OCI-LY1 (cell line): Measurements from ENCODE around the gene SLC38A3.
A peak's percentile ranks its signal among the peaks of the same experiment; 100 is the strongest.

Source experiments
- H2AFZ ChIP-seq: fragments of 200-600 bp; sonication (generic), shearing (Covaris generic); 2 replicates; pipeline ENCODE4 v1.6.0; 2014; ENCODE audit warnings: antibody characterized with exemption, mild to moderate bottlenecking, low read length
- H3F3A ChIP-seq: fragments of 200-600 bp; sonication (generic), shearing (Covaris generic); 2 replicates; pipeline ENCODE4 v1.6.0; 2014; ENCODE audit warnings: mild to moderate bottlenecking, antibody characterized with exemption, low read length, moderate library complexity; ENCODE audit not compliant: insufficient read depth
- H3K27ac ChIP-seq: fragments of 200-600 bp; sonication (generic); 2 replicates; pipeline ENCODE4 v1.5.1; 2014; ENCODE audit warnings: low read length, mixed run types, mild to moderate bottlenecking, low read depth; ENCODE audit not compliant: poor library complexity, severe bottlenecking
- H3K27me3 ChIP-seq: fragments of 200-600 bp; sonication (generic); 2 replicates; pipeline ENCODE4 v1.6.0; 2014; ENCODE audit warnings: antibody characterized with exemption, mild to moderate bottlenecking, low read length, moderate library complexity; ENCODE audit not compliant: insufficient read depth
- H3K36me3 ChIP-seq: fragments of 200-600 bp; sonication (generic); 2 replicates; pipeline ENCODE4 v1.6.1; 2014; ENCODE audit warnings: mild to moderate bottlenecking, antibody characterized with exemption, low read length, moderate library complexity, mixed read lengths; ENCODE audit not compliant: insufficient read depth
- H3K4me1 ChIP-seq: fragments of 200-600 bp; sonication (generic); 2 replicates; pipeline ENCODE4 v1.5.1; 2014; ENCODE audit warnings: mild to moderate bottlenecking, low read length, moderate library complexity; ENCODE audit not compliant: insufficient read depth, severe bottlenecking
- H3K4me2 ChIP-seq: fragments of 200-600 bp; sonication (generic), shearing (Covaris generic); 2 replicates; pipeline ENCODE4 v1.6.1; 2014; ENCODE audit warnings: low read length
- H3K4me3 ChIP-seq: fragments of 200-600 bp; sonication (generic); 2 replicates; pipeline ENCODE4 v1.5.1; 2014; ENCODE audit warnings: low read length, low read depth, mild to moderate bottlenecking, mixed read lengths; ENCODE audit not compliant: poor library complexity, severe bottlenecking
- H3K79me2 ChIP-seq: fragments of 200-600 bp; shearing (Covaris generic); 2 replicates; pipeline ENCODE4 v1.6.1; 2016; ENCODE audit warnings: mixed run types, low read length, mixed read lengths; ENCODE audit not compliant: insufficient read depth
- H3K9ac ChIP-seq: fragments of 200-600 bp; sonication (generic), shearing (Covaris generic); 2 replicates; pipeline ENCODE4 v1.6.1; 2014; ENCODE audit warnings: mild to moderate bottlenecking, low read length, mixed read lengths
- H3K9me2 ChIP-seq: fragments of 200-600 bp; sonication (generic), shearing (Covaris generic); 2 replicates; pipeline ENCODE4 v1.6.1; 2014; ENCODE audit warnings: low read depth, mild to moderate bottlenecking, low read length, mixed read lengths
- H3K9me3 ChIP-seq: fragments of 200-600 bp; shearing (Covaris generic); 2 replicates; pipeline ENCODE4 v1.6.1; 2014; ENCODE audit warnings: low read length, mixed read lengths
- H4K20me1 ChIP-seq: fragments of 200-600 bp; sonication (generic), shearing (Covaris generic); 2 replicates; pipeline ENCODE4 v1.6.0; 2016; ENCODE audit warnings: mild to moderate bottlenecking, low read length; ENCODE audit not compliant: insufficient read depth
- CTCF ChIP-seq: fragments of 200-600 bp; sonication (generic), shearing (Covaris generic); IDR thresholded peaks from 2 replicates; pipeline ENCODE4 v1.5.1; 2017; ENCODE audit warnings: mild to moderate bottlenecking, antibody characterized with exemption, low read length, moderate library complexity, mixed read lengths
- EZH2 ChIP-seq: fragments of 200-600 bp; sonication (generic), shearing (Covaris generic); IDR thresholded peaks from 2 replicates; pipeline ENCODE4 v1.8.0; 2017; ENCODE audit warnings: borderline replicate concordance, mixed run types, mild to moderate bottlenecking, antibody characterized with exemption, low read length, moderate library complexity, mixed read lengths

Gene SLC38A3

GRCh38 chr3:50232303-50232702 lies 27.2 kb downstream of the SLC38A3 start:
- no peak overlapping the region for H3K4me2 ChIP-seq
- no peak overlapping the region for H2AFZ ChIP-seq
- no peak overlapping the region for H3K9ac ChIP-seq
- no peaks in the 10 kb centered on the region for H3F3A ChIP-seq
- TF ChIP-seq CTCF (no peak), EZH2 (no peak)
- H3K27ac ChIP-seq = no peak overlapping the region
- H3K79me2 ChIP-seq = peaks cover 11% of the 10 kb centered on the region
- no peak overlapping the region for H3K4me3 ChIP-seq
- H3K4me1 ChIP-seq = peaks cover 30% of the 10 kb centered on the region
- no peaks in the 10 kb centered on the region for H4K20me1 ChIP-seq
- H3K9me2 ChIP-seq = no peaks in the 10 kb centered on the region
- H3K27me3 ChIP-seq = no peaks in the 10 kb centered on the region
- no peaks in the 10 kb centered on the region for H3K36me3 ChIP-seq
- H3K9me3 ChIP-seq = no peaks in the 10 kb centered on the region

GRCh38 chr3:50233176-50233575 lies 28.1 kb downstream of the SLC38A3 start:
- H3K9me2 ChIP-seq = no peaks in the 10 kb centered on the region
- no peak overlapping the region for H3K4me3 ChIP-seq
- H3K27me3 ChIP-seq = no peaks in the 10 kb centered on the region
- H3K4me1 ChIP-seq = peaks cover 27% of the 10 kb centered on the region
- no peak overlapping the region for H3K27ac ChIP-seq
- peaks cover 11% of the 10 kb centered on the region for H3K79me2 ChIP-seq
- no peaks in the 10 kb centered on the region for H3K36me3 ChIP-seq
- H2AFZ ChIP-seq = no peak overlapping the region
- no peaks in the 10 kb centered on the region for H3K9me3 ChIP-seq
- no peaks in the 10 kb centered on the region for H4K20me1 ChIP-seq
- H3K9ac ChIP-seq = no peak overlapping the region
- H3K4me2 ChIP-seq = no peak overlapping the region
- TF ChIP-seq EZH2 (no peak), CTCF (no peak)
- H3F3A ChIP-seq = no peaks in the 10 kb centered on the region

GRCh38 chr3:50235716-50236483 lies 30.8 kb downstream of the SLC38A3 start, which contains the start of gene GNAI2:
Gene GNAI2, plus strand, starts transcription at chr3:50236204. Its CDS starts 132 bp downstream, at chr3:50236336.
- TF ChIP-seq EZH2 = no peak
- TF ChIP-seq CTCF = no peak
- Histone ChIP-seq H3K4me3 (peak within 1 kb of the TSS; percentile 93), H3K27me3 (no peaks in the 10 kb centered on the region), H3K4me2 (peak within 1 kb of the TSS; percentile 98), H3K36me3 (peaks cover 9% of the 10 kb centered on the region; the same call in 1 of the 2 replicates), H3K79me2 (peaks cover 28% of the 10 kb centered on the region), H3K9me2 (no peaks in the 10 kb centered on the region), H4K20me1 (no peaks in the 10 kb centered on the region), H3K4me1 (peaks cover 33% of the 10 kb centered on the region), H2AFZ (no peak within 1 kb of the TSS), H3K9ac (peak within 1 kb of the TSS; percentile 88), H3K9me3 (no peaks in the 10 kb centered on the region), H3K27ac (peak within 1 kb of the TSS; percentile 78), H3F3A (no peaks in the 10 kb centered on the region)
